CD4-positive, alpha-beta T cell treated with Interleukin-12 subunit alpha and Interleukin-12 subunit beta, for 1 hour (primary cell): ENCODE measurements around the gene OR8H3.
"Not testable (repeated sequence)": the region's sequence is repeated elsewhere in the genome, so short reads cannot be mapped to it uniquely, and the experiment has no call there.

Experiments used
- DNase-seq: peaks from one replicate; pipeline ENCODE4 v3.0.0-alpha.2; 2020

Gene OR8H3

GRCh38 chr11:56122073-56122472 lies at the start of gene OR8H3:
OR8H3 (plus strand) TSS chr11:56122373; CDS start chr11:56122373, 0 bp downstream.
- no peak for DNase-seq

GRCh38 chr11:56089697-56090096 lies 32.5 kb upstream of the OR8H3 start:
- no peak for DNase-seq

GRCh38 chr11:56093008-56093407 lies 29.2 kb upstream of the OR8H3 start, which contains the start of gene OR8I2:
OR8I2 (plus strand) TSS chr11:56093308; CDS start chr11:56093308, 0 bp downstream.
- DNase-seq = no peak

- DNase-seq = no peak
Measured at GRCh38 chr11:56103210-56103737, 18.9 kb upstream of the OR8H3 start, which contains the start of gene OR8H2. OR8H2 (plus strand) TSS chr11:56103687; CDS start chr11:56105043, 1,356 bp downstream.

- DNase-seq = no peak
Measured at GRCh38 chr11:56140151-56140661, 18.0 kb downstream of the OR8H3 start, which contains the start of gene OR8J3. OR8J3 (minus strand) TSS chr11:56140201; CDS start chr11:56137718, 2,483 bp downstream.

GRCh38 chr11:56143681-56144080 lies 21.5 kb downstream of the OR8H3 start:
- DNase-seq = not testable (repeated sequence)

- DNase-seq = no peak
Measured at GRCh38 chr11:56151376-56151775, 29.2 kb downstream of the OR8H3 start.

GRCh38 chr11:56152333-56152732 lies 30.2 kb downstream of the OR8H3 start:
- DNase-seq = no peak

GRCh38 chr11:56160217-56160616 lies 38.0 kb downstream of the OR8H3 start, which contains the start of gene OR8K5:
OR8K5 (minus strand) TSS chr11:56160317; CDS start chr11:56160317, 0 bp downstream.
- DNase-seq = no peak

GRCh38 chr11:56163804-56164203 lies 41.6 kb downstream of the OR8H3 start:
- no peak for DNase-seq

- DNase-seq = no peak
Measured at GRCh38 chr11:56172256-56172830, 50.2 kb downstream of the OR8H3 start.
